Pancreas (tissue), 10 donors: Measurements from ENCODE around the gene PTPN14. TPM values are rescaled to one million over a fixed set of nuclear protein-coding genes. Genes with fewer than 3 reads are reported as not detected.

ENCODE experiments used
- ATAC-seq, 4 donors: fragments of 200-7000 bp; cut with Tn5 transposase; one replicate each; pipeline versions ENCODE4 v1.8.0 to v1.9.1; 2020; ENCODE audit warnings: mild to moderate bottlenecking in 4 of 4, moderate library complexity in 4 of 4
- DNase-seq, 6 donors: peaks; one replicate each; pipeline ENCODE4 v3.0.0-alpha.2; 2020
- FAIRE-seq: peaks from 2 replicates; lab custom pipeline; 2012; peaks lifted over from hg19 to GRCh38; lab: Jason Lieb, UNC
- H3K27ac ChIP-seq, 4 donors: fragments of 200-600 bp; sonication (generic); 1 replicate in 3 of 4; 2 replicates in 1 of 4; pipeline versions ENCODE4 v1.5.0 to v1.8.0; 2020
- H3K27me3 ChIP-seq, 4 donors: fragments of 200-600 bp; one replicate each; pipeline ENCODE4 v1.8.0; 2021
- H3K36me3 ChIP-seq, 3 donors: fragments of 200-600 bp; sonication (generic) in 1 of 3; one replicate each; pipeline versions ENCODE4 v1.5.0 to v1.8.0; 2020 to 2021
- H3K4me1 ChIP-seq, 3 donors: fragments of 200-600 bp; one replicate each; pipeline ENCODE4 v1.8.0; 2021
- H3K4me3 ChIP-seq, 4 donors: fragments of 200-600 bp; sonication (generic) in 2 of 4; one replicate each; pipeline versions ENCODE4 v1.5.0 to v1.8.0; 2020 to 2021
- H3K9me3 ChIP-seq, 4 donors: fragments of 200-600 bp; one replicate each; pipeline ENCODE4 v1.8.0; 2021
- WGBS, 2 donors: extraction: QIAGEN DNeasy Blood & Tissue Kit; methylation state at CpG; one replicate each; pipeline ENCODE4 v1.1.7; 2013; 5-methylcytosine and 5-hydroxymethylcytosine counted together
- intact Hi-C, 3 donors: fragments of 100-400 bp; cut with DNase I; formaldehyde crosslinking; loops; one replicate each; pipeline versions ENCODE4 v1.11.1 to v1.14.2; 2022
- polyA plus RNA-seq, 2 donors: library from polyadenylated mRNA; stranded (reverse); fragments of 200-250 nt; gene quantifications; one replicate each; pipeline ENCODE4 v1.2.3, GENCODE V29; 2013
- total RNA-seq, 6 donors: library from RNA; stranded (reverse); fragmentation: NEBNext Ultra II Directional in 4 of 6; extraction: Animal tissue kit (Norgen Biotek cat#: 25700) in 4 of 6; gene quantifications; one replicate each; pipeline versions ENCODE4 v1.2.1 to v1.2.4, GENCODE V29; 2021 to 2023
- TF ChIP-seq, protein P1 (sequence below), 4 donors: fragments of 200-600 bp; sonication (generic) in 3 of 4; IDR thresholded peaks; one replicate each; pipeline versions ENCODE4 v1.5.0 to v1.8.0; 2021; ENCODE audit warnings: antibody characterized with exemption in 4 of 4
- donor health status: healthy with polysubstance abuse.
- donor health status: DM: no; HTN: no; CAD: no; lungs with moderate emphysema.
- donor health status: DM: no; HTN: no; CAD: no.
- donor health status: control.
- donor health status: control.
- donor health status: Bipolar disorder and iron deficiency.
- donor health status: DM: yes; HTN: yes; CAD: no.
- donor health status: DM: no; HTN: no; CAD: no.
- donor health status: DM: no; HTN: no; CAD: no.
- donor health status: DM: yes; HTN: yes; CAD: no.

The PTPN14 gene
- total and polyA plus RNA-seq, 8 donors: 1.9 to 17.5 (median 11.5) TPM

DNA sequence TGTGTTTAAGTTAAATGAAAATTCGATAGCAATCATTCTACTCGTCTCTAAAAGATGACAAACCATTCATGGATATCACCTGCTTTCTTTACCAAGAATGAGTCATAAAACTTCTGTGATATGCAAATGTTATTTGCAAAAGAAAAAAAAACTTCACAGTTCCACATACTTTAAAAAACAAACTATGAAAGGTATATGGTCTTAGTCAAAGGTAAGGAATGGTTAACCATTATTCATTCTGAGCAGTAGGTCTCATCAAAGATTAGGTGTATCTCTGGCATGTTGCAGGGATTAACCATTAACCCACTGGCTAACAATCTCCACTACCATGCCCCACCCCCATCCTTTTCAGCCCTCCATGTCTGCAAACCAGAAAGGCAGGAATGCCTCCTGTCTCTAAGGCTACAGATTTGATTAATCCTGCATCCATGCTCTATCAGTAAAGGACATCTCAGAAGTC is 44.4 kb downstream of the PTPN14 start:
- Histone ChIP-seq H3K4me3 (peak overlapping the region in 1 of 4 donors; percentile 17), H3K4me1 (peaks cover 0 to 13% (median 5%) of the 10 kb centered on the region in 3 donors), H3K9me3 (no peaks in the 10 kb centered on the region), H3K36me3 (no peaks in the 10 kb centered on the region), H3K27me3 (no peaks in the 10 kb centered on the region), H3K27ac (peak overlapping the region in 1 of 4 donors; percentile 12)
- TF ChIP-seq, protein P1, sequence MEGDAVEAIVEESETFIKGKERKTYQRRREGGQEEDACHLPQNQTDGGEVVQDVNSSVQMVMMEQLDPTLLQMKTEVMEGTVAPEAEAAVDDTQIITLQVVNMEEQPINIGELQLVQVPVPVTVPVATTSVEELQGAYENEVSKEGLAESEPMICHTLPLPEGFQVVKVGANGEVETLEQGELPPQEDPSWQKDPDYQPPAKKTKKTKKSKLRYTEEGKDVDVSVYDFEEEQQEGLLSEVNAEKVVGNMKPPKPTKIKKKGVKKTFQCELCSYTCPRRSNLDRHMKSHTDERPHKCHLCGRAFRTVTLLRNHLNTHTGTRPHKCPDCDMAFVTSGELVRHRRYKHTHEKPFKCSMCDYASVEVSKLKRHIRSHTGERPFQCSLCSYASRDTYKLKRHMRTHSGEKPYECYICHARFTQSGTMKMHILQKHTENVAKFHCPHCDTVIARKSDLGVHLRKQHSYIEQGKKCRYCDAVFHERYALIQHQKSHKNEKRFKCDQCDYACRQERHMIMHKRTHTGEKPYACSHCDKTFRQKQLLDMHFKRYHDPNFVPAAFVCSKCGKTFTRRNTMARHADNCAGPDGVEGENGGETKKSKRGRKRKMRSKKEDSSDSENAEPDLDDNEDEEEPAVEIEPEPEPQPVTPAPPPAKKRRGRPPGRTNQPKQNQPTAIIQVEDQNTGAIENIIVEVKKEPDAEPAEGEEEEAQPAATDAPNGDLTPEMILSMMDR (IDR thresholded peaks at IDR 0.05): no peak
- intact Hi-C loops: no loop called here
- ATAC-seq (peak; percentile 53 to 91 (median 88)), FAIRE-seq (no peak), DNase-seq (peak in 3 of 6 donors; percentile 46 to 58 (median 56))
- WGBS, 2 donors: 4 to 10% methylated on average over 2 of the region's 2 CpGs

DNA sequence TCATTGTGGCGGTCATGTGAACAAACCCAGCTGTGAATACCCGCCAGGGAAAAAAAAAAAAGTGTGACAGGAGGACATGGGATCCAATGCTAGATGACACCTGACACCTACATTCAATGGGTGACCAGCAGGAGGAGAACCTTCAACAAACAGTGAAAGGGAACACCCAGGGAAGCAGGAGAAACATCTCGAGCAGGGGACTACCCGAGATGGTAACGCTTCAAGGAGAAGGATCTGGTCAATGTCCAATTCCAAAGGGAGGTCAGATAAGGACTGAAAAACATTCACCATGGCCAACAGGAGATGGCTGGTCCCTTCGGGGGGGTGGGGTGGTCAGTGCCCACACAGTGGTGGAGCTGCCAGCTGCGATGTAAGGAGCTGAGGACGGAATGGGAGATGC is 46.3 kb downstream of the PTPN14 start:
- peaks cover 0 to 13% (median 5%) of the 10 kb centered on the region in 3 donors for H3K4me1 ChIP-seq
- DNase-seq (peak in 3 of 6 donors; percentile 14 to 31 (median 18)), ATAC-seq (peak; percentile 39 to 63 (median 52)), FAIRE-seq (no peak)
- no peak overlapping the region for H3K4me3 ChIP-seq
- TF ChIP-seq, protein P1 (IDR thresholded peaks at IDR 0.05): no peak
- intact Hi-C loops: no loop called here
- H3K27ac ChIP-seq: no peak overlapping the region
- H3K36me3 ChIP-seq: no peaks in the 10 kb centered on the region
- no peaks in the 10 kb centered on the region for H3K27me3 ChIP-seq
- no peaks in the 10 kb centered on the region for H3K9me3 ChIP-seq
- WGBS, 2 donors: 38 to 48% methylated on average over 8 of the region's 8 CpGs

DNA sequence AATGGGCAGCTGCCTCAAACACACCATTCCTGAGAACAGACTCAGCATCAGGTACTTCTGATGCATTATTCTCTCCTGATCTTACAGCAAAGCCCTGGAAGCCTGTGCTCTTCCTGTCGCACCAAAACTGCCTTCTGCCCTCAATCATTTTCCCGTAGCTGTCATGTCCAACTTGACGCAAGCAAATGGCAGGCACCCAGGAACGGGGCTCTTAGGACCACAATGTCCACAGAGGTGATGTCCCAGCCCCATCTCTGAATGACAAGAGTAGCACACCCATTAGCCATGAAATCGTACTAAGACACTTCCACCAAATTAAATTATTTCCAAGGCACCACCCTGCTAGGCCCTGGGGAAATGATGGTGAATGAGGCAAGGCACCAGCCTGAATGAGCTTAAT is 47.1 kb downstream of the PTPN14 start:
- Histone ChIP-seq H3K4me3 (no peak overlapping the region), H3K36me3 (no peaks in the 10 kb centered on the region), H3K27me3 (no peaks in the 10 kb centered on the region), H3K4me1 (peaks cover 0 to 13% (median 5%) of the 10 kb centered on the region in 3 donors), H3K27ac (no peak overlapping the region), H3K9me3 (no peaks in the 10 kb centered on the region)
- TF ChIP-seq, protein P1 (IDR thresholded peaks at IDR 0.05): no peak
- no peak for FAIRE-seq
- no peak for DNase-seq
- WGBS, 2 donors: 90 to 92% methylated on average over 5 of the region's 5 CpGs
- no peak for ATAC-seq
- intact Hi-C loops: no loop called here

DNA sequence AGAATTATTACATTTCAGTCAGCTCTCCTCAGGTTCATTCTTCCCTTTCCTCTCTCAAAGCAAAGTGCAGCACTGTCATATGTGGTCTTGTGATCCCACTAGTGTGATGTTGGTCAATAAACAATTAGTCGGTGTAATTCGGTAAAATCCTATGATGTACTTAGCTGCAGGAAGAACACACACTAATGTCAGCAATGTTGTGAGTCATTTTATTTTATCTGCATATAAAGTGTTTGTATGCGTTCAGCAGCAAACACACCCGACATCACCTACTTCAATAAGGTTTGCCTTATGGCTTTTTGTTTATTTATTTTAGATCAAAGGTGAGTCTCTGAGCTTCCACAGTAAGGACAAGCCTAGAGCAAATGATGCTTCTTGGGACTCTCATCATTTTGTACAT is 47.8 kb downstream of the PTPN14 start:
- H3K27me3 ChIP-seq: no peaks in the 10 kb centered on the region
- TF ChIP-seq, protein P1 (IDR thresholded peaks at IDR 0.05): no peak
- no peaks in the 10 kb centered on the region for H3K9me3 ChIP-seq
- no peak overlapping the region for H3K4me3 ChIP-seq
- FAIRE-seq (no peak), DNase-seq (no peak), ATAC-seq (no peak)
- no peaks in the 10 kb centered on the region for H3K36me3 ChIP-seq
- H3K4me1 ChIP-seq: peaks cover 0 to 13% (median 5%) of the 10 kb centered on the region in 3 donors
- H3K27ac ChIP-seq: no peak overlapping the region
- WGBS, 2 donors: 72 to 74% methylated on average over 4 of the region's 4 CpGs
- intact Hi-C loops: no loop called here

- intact Hi-C loops: no loop called here
- FAIRE-seq (no peak), ATAC-seq (no peak), DNase-seq (no peak)
- Histone ChIP-seq H3K9me3 (no peaks in the 10 kb centered on the region), H3K27me3 (no peaks in the 10 kb centered on the region), H3K36me3 (no peaks in the 10 kb centered on the region), H3K4me3 (no peak overlapping the region), H3K27ac (no peak overlapping the region), H3K4me1 (peaks cover 0 to 6% (median 4%) of the 10 kb centered on the region in 3 donors)
- TF ChIP-seq, protein P1 (IDR thresholded peaks at IDR 0.05): no peak
- WGBS, 2 donors: 80 to 81% methylated on average over 4 of the region's 4 CpGs
Observed at GRCh38 chr1:214500340-214501055, 50.9 kb downstream of the PTPN14 start.
